HG02798 (cell line): ENCODE data around the gene NOM1.
"Not testable (repeated sequence)": the region's sequence is repeated elsewhere in the genome, so short reads cannot be mapped to it uniquely, and the experiment has no call there.

ENCODE experiments used
- ATAC-seq: cut with Tn5 transposase; IDR thresholded peaks from one replicate; pipeline ENCODE4 v1.9.1; 2021; ENCODE audit warnings: mild to moderate bottlenecking; ENCODE audit not compliant: unreplicated experiment, poor library complexity

Gene NOM1

DNA sequence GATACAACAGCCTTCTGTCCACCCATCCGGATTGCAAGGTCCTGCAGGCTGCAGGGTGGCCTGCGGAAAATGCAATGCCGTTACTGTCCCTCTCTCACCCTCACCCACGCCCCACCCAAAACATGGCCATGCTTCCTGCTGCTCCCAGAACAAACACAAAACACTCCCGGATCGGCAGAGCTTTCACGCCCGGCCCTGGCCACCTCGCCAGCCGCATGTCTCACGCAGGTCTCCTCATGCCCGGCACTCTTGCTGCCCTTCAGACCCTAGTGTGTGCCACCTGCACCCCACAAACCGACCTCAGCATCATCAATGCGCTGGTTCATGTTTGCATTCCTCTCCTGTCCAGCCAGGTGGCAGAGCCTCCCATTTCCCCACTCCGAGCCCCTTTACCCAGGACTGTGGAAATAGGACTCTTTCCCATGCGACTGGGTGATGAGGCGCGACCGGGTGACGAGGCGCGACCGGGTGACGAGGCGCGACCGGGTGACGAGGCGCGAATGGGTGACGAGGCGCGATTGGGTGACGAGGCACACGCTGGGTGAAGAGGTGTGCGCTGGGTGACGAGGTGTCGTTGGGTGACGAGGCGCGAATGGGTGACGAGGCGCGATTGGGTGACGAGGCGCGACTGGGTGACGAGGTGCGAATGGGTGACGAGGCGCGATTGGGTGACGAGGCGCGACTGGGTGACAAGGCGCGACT is 8.9 kb upstream of the NOM1 start:
- ATAC-seq = no peak

DNA sequence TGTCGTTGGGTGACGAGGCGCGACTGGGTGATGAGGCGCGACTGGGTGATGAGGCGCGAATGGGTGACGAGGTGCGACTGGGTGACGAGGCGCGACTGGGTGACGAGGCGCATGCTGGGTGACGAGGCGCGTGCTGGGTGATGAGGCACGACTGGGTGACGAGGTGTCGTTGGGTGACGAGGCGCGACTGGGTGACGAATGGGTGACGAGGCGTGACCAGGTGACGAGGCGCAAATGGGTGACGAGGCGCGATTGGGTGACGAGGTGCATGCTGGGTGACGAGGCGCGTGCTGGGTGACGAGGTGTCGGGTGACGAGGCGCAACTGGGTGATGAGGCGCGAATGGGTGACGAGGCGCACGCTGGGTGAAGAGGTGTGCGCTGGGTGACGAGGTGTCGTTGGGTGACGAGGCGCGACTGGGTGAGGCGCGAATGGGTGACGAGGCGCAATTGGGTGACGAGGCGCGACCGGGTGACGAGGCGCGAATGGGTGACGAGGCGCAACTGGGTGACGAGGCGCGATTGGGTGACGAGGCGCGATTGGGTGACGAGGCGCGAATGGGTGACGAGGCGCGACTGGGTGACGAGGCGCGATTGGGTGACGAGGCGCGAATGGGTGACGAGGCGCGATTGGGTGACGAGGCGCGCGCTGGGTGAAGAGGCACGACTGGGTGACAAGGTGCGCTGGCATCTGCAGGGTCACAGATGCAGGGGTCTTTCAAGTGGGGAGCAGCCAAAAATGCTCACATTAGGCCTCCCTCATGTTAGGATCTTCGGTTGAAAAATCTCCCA is 7.9 kb upstream of the NOM1 start:
- ATAC-seq = no peak

DNA sequence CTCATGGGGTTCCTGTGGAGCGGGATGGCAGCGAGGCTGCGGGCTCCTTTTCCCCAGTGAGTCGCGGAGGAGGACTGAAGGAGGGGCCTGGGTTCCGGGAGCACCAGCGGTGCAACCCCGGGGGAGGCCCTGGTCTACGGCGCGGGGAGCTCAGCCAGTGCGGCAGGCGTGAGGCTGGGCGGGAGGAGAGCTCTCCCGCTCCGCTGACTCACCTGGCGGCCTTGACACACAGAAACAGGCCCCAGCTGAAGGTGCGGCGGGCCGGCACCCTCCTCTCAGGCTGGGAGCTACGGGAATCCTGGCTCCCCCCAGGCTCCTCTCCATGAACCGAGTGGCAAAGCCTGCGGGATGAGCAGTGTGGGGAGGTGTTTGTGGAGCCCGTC is 6.8 kb upstream of the NOM1 start:
- ATAC-seq = peak; percentile 35

DNA sequence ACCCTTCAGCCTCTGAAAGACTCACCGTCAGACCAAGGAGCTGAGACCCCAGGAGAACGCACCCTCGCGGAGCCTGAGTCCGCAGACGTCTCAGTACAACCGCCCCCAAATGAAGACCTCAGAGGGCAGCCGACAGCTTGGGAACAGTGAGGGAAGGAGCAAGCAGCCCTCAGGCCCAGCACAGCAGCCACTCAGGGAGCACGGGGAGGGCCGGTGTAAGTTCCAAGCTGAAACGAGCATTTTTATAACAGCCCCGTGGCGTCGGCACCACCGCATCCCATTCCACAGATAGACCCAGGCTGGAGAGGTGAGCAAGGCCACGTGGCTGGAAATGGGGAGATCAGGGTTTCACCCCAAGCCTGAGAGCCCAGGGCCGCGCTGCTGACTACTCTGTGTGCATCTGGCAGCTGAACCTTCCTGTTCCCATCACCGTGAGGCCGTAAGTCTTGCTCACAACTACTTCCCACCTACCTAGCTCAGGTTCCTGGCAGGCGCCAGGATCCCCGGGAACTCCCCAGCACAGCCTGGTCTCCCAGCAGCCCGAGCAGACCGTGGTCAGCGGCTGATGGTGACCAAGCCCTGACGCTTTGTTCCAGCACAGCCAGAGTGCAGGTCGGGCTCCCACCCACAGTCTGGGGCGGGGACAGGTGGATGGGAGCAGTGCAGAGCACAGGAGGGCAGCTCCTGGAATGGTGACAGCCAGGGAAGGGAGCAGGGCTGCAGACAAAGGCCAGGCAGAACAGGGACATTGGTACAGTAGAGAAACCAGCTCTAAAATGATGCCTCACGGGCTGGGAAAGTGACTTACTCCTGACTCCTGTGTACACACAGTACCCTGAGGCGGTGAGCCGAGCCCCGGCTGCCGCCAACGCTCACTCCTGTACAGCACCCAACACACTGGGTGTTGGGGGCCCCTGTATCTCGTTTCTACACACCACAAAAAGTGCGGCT is 6.1 kb upstream of the NOM1 start:
- peak; percentile 34 for ATAC-seq

DNA sequence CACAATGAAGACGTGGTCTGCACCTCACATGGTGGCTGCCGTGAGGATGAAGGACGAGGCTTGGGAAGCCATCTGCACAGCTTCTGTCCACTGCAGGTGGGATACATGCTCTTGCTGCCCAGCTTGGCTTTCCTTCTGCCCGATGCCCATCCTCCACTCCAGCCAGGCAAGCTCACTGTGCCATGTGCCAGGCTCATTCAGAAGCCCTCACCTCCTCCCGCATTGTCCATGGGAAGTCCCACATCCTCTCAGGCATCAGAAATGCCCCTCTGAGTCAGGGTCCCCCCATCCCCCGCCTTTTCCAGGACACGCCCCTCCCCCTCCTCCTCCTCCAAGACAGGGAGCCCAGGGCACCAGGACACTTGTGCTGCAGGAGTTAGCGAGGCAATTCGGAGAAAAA is 4.6 kb upstream of the NOM1 start:
- no peak for ATAC-seq

DNA sequence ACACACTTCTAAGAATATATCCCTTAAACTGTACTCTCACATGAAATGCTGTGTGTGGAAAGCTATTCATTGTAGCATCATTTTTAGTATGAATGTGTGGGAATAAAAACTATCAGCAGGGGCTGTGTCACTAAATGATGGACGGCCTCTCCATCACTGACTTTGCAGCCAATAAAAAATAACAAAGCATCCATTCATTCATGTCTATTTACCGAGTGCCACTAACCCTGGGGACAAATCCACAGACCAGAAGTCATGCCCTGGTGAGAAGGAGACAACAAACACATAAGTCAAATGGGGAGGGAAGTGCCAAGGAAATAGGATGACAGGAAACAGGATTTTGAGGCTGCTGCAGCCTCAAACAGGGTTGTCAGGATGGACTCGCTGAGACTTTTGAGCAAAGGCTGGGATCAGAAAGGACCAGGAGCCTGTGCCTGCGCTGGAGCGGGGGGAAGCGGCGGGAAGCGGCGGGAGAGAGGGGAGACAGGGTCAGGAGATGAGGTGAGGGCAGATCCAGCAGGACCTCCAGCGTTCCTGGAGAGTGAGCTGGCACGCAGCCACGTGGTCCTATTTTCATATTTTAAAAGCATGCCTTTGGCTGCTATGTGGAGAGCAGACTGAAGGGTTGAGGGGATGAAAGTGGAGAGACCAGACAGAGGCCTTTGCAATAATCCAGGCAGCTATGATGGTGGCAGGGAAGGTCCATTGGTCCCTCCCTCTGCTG is 2.2 kb upstream of the NOM1 start:
- no peak for ATAC-seq

DNA sequence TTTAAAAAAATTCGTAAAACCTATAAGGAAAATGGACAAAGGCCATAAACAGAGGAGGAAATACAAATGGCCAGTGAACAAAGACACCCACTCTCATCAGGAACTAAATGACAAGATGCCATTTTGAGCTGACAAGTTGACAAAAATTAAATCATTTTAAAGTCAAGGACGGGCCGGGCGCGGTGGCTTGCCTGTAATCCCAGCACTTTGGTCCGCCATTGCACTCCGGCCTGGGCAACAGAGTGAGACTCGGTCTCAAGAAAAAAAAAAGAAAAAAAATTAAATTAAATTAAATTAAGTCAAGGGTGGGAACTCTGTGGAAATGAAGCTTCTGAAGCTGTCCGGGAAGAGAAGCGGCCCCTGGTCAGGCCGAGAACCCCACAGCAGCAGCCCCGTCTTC is 1.2 kb upstream of the NOM1 start:
- ATAC-seq = no peak

DNA sequence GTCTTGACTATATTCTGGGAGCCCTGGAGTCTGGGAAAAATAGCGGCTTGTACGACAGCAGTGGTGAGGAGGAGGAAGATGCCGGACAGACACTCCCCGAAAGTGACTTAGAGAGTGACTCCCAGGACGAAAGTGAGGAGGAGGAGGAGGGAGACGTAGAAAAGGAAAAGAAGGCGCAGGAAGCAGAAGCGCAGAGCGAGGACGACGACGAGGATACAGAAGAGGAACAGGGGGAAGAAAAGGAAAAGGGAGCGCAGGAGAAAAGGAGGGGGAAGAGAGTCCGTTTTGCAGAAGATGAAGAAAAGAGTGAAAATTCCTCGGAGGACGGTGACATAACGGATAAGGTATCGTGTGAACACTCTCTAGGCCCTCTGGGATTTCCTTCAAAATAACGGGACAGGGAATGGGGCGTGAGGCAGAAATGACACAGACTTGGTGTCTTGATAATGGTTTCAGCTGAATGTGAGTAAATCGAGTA is 908 bp downstream of the NOM1 start:
- no peak for ATAC-seq

DNA sequence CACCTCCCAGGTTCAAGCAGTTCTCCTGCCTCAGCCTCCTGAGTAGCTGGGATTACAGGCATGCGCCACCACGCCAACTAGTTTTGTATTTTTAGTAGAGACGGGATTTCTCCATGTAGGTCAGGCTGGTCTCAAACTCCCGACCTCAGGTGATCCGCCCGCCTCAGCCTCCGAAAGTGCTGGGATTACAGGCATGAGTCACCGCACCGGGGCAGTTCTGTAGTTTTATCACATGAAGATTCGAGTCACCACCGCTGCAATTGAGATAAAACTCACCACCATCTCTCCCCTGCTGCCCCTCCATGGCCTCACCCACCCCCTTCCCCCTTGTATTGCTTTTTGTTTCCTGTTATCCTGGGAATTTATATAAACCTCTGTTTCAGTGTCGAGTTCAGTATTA is 3.7 kb downstream of the NOM1 start:
- not testable (repeated sequence) for ATAC-seq

DNA sequence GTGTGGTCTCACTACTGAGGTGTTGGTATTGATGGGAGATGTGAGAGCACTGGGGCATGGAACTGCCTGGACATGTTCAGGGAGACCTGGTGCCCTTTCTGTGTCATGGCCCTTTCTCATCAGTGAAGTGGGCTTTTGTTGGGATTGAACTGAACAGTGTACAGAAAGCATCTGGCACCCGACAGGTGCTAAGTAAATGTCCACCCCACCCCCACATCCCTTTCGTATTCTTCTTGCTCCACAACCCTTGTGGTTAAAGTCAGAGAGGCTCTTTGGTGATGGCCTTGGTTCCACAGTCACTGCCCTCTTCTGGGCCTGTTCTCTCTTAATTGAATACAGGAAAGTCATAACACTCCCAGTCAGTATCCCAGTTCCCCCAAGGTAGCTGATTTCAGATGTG is 5.4 kb downstream of the NOM1 start:
- ATAC-seq = no peak

DNA sequence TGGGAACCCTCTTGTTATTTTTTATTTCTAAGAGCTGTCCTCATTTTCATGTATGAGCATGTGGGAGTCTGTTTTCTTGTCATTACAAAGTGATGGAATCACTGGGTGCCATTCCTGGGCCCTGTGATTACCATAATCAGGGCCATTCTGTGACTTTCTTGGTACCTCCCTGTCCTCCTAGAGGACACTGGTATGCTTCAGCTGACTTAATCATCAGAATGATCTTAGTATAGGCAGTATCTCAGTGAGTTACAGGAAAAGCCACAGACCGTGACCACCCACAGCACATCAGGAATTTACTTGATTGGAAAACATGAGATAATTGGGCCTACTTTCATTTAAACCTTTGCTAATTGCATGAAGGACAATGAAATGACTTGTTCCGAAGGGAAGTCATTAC is 7.2 kb downstream of the NOM1 start:
- ATAC-seq = no peak

DNA sequence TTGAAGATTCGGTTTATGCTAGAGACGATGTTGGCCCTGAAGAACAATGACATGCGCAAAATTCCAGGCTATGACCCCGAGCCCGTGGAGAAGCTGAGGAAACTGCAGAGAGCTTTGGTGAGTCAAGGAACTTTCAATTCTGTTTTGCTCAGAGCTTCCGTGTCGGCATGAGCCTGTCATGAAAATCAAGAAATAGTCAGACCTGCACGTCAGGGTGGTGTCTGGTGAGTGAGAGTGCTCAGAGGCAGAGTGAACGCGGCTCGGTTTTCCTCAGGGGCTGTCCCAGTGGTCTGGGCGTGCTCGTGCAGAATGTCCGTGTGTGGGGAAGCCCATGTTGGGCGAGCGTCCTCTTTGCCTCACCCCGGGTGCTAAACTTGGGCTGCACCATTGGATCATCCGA is 12.6 kb downstream of the NOM1 start:
- no peak for ATAC-seq

DNA sequence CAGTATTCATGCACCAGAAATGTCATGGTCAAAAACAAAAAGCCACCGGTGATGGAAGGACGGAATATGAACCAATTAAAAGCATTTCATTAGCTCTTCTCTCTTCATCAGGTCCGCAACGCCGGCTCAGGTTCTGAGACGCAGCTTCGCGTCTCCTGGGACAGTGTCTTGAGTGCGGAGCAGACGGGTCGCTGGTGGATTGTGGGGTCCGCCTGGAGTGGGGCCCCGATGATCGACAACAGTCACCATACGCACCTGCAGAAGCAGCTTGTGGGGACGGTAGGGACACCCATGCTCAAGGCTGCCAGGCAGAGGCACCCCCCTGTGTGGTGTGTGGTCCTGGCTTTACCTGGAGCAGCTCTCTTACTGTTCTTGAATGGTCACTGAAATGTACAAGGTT is 13.4 kb downstream of the NOM1 start:
- no peak for ATAC-seq

DNA sequence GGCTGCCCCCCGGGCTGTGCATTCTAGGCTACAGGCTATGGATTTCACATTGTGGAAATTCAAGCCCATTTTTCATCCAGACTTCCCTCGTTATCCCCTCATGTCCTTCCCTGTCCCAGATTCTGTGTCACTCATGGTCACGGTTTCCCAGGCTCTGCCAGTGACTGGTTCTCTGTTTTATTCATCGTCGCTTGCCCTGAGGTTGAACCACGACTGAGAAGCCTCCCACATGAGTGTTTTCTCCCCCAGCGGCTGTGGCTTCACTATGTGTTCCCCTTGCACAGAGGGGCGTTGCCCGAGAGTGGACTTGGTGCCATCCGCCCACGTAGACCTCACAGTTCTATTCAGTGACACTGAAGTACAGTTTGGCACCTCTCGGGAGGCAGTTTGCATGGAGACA is 14.0 kb downstream of the NOM1 start:
- no peak for ATAC-seq

DNA sequence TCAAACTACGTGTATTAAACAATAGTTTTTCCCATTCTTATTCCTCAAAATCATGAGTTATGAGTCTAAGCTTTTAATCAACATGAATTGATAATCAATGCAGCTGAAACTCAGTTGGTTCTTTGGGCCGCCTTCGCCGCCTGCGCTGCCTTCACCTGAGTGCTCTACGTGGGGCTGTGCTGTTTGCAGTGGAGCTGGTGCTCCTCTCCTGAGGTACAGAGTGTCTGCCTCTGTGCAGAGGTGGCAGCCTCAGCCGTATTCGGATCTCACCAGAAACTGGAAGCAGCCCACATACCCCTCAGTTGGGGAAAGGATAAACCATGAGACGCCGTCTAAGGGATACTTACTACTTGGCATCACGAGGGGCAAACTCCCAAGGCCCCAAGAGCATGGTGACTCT is 15.5 kb downstream of the NOM1 start:
- no peak for ATAC-seq

DNA sequence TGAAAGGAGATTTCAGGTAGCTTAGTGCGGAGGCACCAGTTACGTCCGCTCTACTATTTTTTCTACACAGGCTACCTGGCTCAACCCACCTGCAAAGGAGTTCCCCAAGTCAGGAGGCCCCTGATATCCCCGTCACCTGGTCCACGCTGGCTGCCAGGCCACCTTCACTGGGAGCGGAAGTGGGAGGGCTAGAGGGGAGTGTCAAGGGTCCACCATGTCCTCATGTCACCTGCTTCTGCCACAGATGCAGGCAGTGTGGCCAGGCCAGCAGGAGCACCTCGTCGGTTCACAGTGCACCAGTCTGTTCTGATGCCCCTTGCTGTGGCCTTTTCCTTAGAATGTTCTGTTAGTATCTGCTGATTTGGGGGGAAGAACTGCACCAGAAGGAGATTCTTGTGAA is 16.9 kb downstream of the NOM1 start:
- ATAC-seq = no peak

DNA sequence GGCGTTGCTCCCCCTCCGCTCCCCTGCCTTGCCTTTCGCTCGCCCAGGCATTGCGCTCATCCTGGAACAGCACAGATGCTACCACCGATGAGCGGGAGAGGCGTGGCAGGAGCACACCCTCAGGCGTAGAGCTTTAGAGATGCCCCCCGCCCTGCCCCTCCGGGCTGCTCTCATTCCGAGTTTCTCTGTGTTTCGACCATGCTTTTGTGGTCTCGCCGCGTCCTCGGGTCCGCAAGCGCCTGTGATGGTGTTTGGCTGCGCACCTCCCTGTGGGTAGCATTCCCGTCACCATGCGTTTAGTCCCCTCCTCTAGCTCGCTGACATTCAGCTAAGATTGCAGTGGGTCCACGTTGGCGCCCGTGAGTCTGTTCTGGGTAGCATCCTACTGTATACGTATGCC is 18.7 kb downstream of the NOM1 start:
- no peak for ATAC-seq

DNA sequence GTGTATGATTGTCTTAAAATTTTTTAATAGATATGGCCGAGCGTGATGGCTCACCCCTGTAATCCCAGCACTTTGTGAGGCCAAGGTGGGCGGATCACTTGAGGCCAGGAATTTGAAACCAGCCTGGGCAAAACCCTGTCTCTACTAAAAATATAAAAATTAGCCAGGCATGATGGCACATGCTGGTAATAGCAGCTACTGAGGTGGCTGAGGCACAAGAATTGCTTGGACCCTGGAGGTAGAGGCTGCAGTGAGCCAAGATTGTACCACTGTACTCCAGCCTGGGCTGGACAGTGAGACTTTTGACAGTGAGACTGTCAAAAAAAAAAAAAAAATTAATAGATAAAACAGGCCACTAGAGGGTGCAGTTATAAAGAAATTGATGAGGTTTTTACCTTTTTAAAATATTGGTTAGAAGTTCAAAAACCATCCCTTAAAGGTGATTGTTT is 20.5 kb downstream of the NOM1 start:
- no peak for ATAC-seq

DNA sequence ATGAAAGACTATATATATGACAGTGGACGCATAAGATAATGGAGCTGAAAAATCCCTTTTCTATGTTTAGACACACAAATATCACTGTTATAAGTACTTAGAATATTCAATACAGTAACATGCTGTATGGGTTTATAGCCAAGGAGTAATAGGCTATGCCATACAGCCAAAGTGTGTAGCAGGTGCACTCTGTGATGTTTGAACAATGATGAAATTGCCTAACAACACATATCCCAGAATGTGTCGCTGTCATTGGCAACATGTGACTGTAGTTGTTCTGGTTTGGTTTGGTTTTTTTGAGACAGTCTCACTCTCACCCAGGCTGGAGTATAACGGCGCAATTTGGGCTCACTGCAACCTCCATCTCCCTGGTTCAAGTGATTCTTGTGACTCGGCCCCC is 26.1 kb downstream of the NOM1 start:
- no peak for ATAC-seq

DNA sequence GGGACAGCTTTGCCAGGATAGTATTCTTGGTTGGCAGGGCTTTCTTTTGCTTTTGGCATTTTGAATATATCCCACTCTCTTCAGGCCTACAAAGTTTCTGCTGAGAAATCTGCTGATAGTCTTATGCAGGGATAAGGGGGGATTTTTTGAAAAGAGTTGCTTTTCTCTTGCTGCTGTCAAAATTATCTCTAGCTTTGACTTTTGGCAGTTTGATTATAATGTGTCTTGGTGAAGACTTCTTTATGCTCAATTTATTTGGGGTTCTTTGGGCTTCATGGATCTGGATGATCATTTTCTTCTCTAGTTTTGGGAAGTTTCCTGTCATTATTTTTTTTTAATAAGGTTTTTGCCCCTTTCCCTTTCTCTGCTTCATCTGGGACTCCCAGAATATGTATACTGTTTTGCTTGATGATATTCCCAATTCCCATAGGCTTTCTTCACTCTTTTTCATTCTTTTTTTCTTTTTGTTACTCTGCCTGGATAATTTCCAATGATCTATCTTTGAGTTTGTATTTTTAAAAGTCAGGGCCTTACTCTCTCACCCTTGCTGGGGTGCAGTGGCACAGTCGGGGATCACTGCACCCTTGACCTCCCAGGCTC is 29.6 kb downstream of the NOM1 start:
- no peak for ATAC-seq
